GM23338 (cell line): ENCODE data around the gene REC8. TPM values are rescaled to one million over a fixed set of nuclear protein-coding genes. Genes with fewer than 3 reads are reported as not detected.

Experiments used
- ATAC-seq: fragments of 200-7000 bp; cut with Tn5 transposase; 3 replicates; pipeline ENCODE4 v1.9.1; 2020
- DNase-seq: peaks from one replicate; pipeline ENCODE4 v3.0.0-alpha.2; 2015; ENCODE audit warnings: low spot score
- H2AFZ ChIP-seq: fragments of 200-600 bp; sonication (generic); 2 replicates; pipeline ENCODE4 v1.8.0; 2016; ENCODE audit warnings: antibody characterized with exemption, mild to moderate bottlenecking, moderate library complexity
- H3F3A ChIP-seq: fragments of 200-600 bp; sonication (generic); replicated peaks from 2 replicates; pipeline ENCODE4 v1.8.0; 2017; ENCODE audit warnings: antibody characterized with exemption, mixed run types, low read depth
- H3K27ac ChIP-seq: fragments of 200-600 bp; sonication (generic); 2 replicates; pipeline ENCODE4 v1.6.1; 2016; ENCODE audit warnings: low read depth
- H3K27me3 ChIP-seq: fragments of 200-600 bp; sonication (generic); 2 replicates; pipeline ENCODE4 v1.8.0; 2016; ENCODE audit warnings: mild to moderate bottlenecking, mixed run types, moderate library complexity; ENCODE audit not compliant: insufficient read depth
- H3K36me3 ChIP-seq: fragments of 200-600 bp; sonication (generic); 2 replicates; pipeline ENCODE4 v1.8.0; 2016; ENCODE audit warnings: mild to moderate bottlenecking; ENCODE audit not compliant: insufficient read depth
- H3K4me1 ChIP-seq: fragments of 200-600 bp; sonication (generic); 2 replicates; pipeline ENCODE4 v1.8.0; 2016; ENCODE audit warnings: mild to moderate bottlenecking, moderate library complexity; ENCODE audit not compliant: insufficient read depth
- H3K4me2 ChIP-seq: fragments of 200-600 bp; sonication (generic); 2 replicates; pipeline ENCODE4 v1.7.1; 2017; ENCODE audit warnings: mixed run types
- H3K4me3 ChIP-seq: fragments of 200-600 bp; sonication (generic); 2 replicates; pipeline ENCODE4 v1.6.1; 2016; ENCODE audit warnings: mixed run types
- H3K79me2 ChIP-seq: fragments of 200-600 bp; sonication (generic); replicated peaks from 2 replicates; pipeline ENCODE4 v1.8.0; 2017; ENCODE audit warnings: mild to moderate bottlenecking; ENCODE audit not compliant: insufficient read depth
- H3K9me2 ChIP-seq: fragments of 200-600 bp; sonication (generic); 2 replicates; pipeline ENCODE4 v1.8.0; 2017; ENCODE audit not compliant: insufficient read depth
- H4K20me1 ChIP-seq: fragments of 200-600 bp; sonication (generic); replicated peaks from 2 replicates; pipeline ENCODE4 v1.8.0; 2017; ENCODE audit warnings: mild to moderate bottlenecking; ENCODE audit not compliant: insufficient read depth
- H3K27ac Mint-ChIP-seq: 2 replicates; pipeline ENCODE4 v1.8.0; 2020; ENCODE audit warnings: inconsistent platforms, mild to moderate bottlenecking, moderate library complexity, mixed read lengths
- H3K27me3 Mint-ChIP-seq: 3 replicates; pipeline ENCODE4 v1.8.0; 2022; ENCODE audit warnings: low read depth, mild to moderate bottlenecking, moderate library complexity, mixed read lengths, inconsistent platforms; ENCODE audit not compliant: insufficient read depth, poor library complexity
- H3K36me3 Mint-ChIP-seq: 3 replicates; pipeline ENCODE4 v1.8.0; 2021; ENCODE audit warnings: low read depth, mild to moderate bottlenecking, inconsistent platforms, moderate library complexity, mixed read lengths
- H3K4me1 Mint-ChIP-seq: 3 replicates; pipeline ENCODE4 v1.8.0; 2020; ENCODE audit warnings: mild to moderate bottlenecking, inconsistent platforms, mixed read lengths
- H3K4me3 Mint-ChIP-seq: 3 replicates; pipeline ENCODE4 v1.8.0; 2021; ENCODE audit warnings: moderate library complexity, mild to moderate bottlenecking, inconsistent platforms, mixed read lengths
- H3K9me3 Mint-ChIP-seq: 3 replicates; pipeline ENCODE4 v1.8.0; 2020; ENCODE audit warnings: moderate library complexity, mild to moderate bottlenecking, inconsistent platforms, mixed read lengths
- CREB1 ChIP-seq: fragments of 250-450 bp; sonication (Bioruptor Pico); IDR thresholded peaks from 2 replicates; pipeline ENCODE4 v1.5.0; 2020; ENCODE audit warnings: low read depth, mild to moderate bottlenecking, moderate library complexity
- EZH2 ChIP-seq: fragments of 200-600 bp; sonication (generic); IDR thresholded peaks from one replicate; pipeline ENCODE4 v1.8.0; 2017; ENCODE audit warnings: antibody characterized with exemption, mild to moderate bottlenecking, low read depth; ENCODE audit not compliant: unreplicated experiment
- EZH2phosphoT487 ChIP-seq: fragments of 200-600 bp; sonication (generic); IDR thresholded peaks from one replicate; pipeline ENCODE4 v1.8.1; 2018; ENCODE audit warnings: antibody characterized with exemption; ENCODE audit not compliant: unreplicated experiment
- JUNB ChIP-seq: IDR thresholded peaks from one replicate; pipeline ENCODE4 v1.6.1; 2016; ENCODE audit warnings: antibody characterized with exemption; ENCODE audit not compliant: unreplicated experiment
- NANOG ChIP-seq: IDR thresholded peaks from 2 replicates; pipeline ENCODE4 v1.6.1; 2016; ENCODE audit warnings: antibody characterized with exemption, borderline replicate concordance
- POLR2AphosphoS5 ChIP-seq: IDR thresholded peaks from 2 replicates; pipeline ENCODE4 v1.6.1; 2016; ENCODE audit warnings: antibody characterized with exemption, low read depth
- STAT1 ChIP-seq: IDR thresholded peaks from one replicate; pipeline ENCODE4 v1.6.1; 2016; ENCODE audit warnings: antibody characterized with exemption; ENCODE audit not compliant: unreplicated experiment
- ZNF114 ChIP-seq: fragments of 250-450 bp; sonication (Bioruptor Pico); IDR thresholded peaks from 2 replicates; pipeline ENCODE4 v1.5.0; 2020; ENCODE audit warnings: mild to moderate bottlenecking, moderate library complexity
- ZNF331 ChIP-seq: fragments of 250-450 bp; sonication (Bioruptor Pico); IDR thresholded peaks from 2 replicates; pipeline ENCODE4 v1.5.0; 2020; ENCODE audit warnings: low read depth, mild to moderate bottlenecking, moderate library complexity
- polyA plus RNA-seq: library from polyadenylated mRNA; unstranded; fragments of >200 nt; fragmentation: Nextera tagmentation; extraction: Ambion mirVana; gene quantifications from 2 replicates; pipeline ENCODE4 v1.2.1, GENCODE V29; 2016
- total RNA-seq: library from RNA; depleted of rRNA; stranded (reverse); fragments of >200 nt; shearing (Covaris generic); gene quantifications from 2 replicates; pipeline ENCODE4 v1.2.3, GENCODE V29; 2014
- TF ChIP-seq, protein P1 (sequence below): fragments of 250-450 bp; sonication (Bioruptor Pico); IDR thresholded peaks from 2 replicates; pipeline ENCODE4 v1.5.0; 2020; ENCODE audit warnings: mild to moderate bottlenecking, moderate library complexity
- TF ChIP-seq, protein P2 (sequence below): IDR thresholded peaks from 2 replicates; pipeline ENCODE4 v1.6.1; 2016; ENCODE audit warnings: antibody characterized with exemption
- TF ChIP-seq, protein P3 (sequence below), 2 experiments: fragments of 200-600 bp in 1 of 2; sonication (generic) in 1 of 2; conservative IDR thresholded peaks; 2 replicates each; pipeline versions ENCODE4 v1.5.1 to v1.6.1; 2016 to 2017; ENCODE audit warnings: antibody characterized with exemption in 2 of 2, low read depth in 2 of 2, mild to moderate bottlenecking in 2 of 2, moderate library complexity in 1 of 2
- TF ChIP-seq, protein P4 (sequence below): IDR thresholded peaks from one replicate; pipeline ENCODE4 v1.6.1; 2018; ENCODE audit warnings: antibody characterized with exemption; ENCODE audit not compliant: unreplicated experiment

Gene REC8
- total and polyA plus RNA-seq, 2 experiments from 2014 or later: 25.7 to 36.8 TPM

DNA sequence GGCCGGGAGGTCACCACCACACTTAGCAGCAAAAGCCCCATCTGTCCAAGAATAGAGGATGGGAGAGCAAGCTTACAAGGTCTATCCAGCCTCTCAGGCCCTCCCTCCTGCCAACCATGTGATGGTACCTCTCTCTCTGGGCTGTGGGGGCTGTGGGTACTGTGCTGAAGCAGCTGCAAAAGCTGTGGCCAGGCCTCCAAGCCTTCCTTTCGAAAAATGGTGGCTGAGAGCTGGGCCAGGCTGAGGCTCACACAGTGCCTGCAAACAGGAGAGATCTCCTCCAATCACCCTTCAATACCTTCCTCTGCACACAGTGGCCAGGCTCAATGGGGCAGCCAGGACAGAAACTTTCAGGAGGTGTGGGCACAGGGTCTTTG is 15.6 kb downstream of the REC8 start:
- no peak for ATAC-seq
- DNase-seq: no peak
- Histone ChIP-seq H3K36me3 (no peaks in the 10 kb centered on the region; the same call in 1 of the 2 replicates), H3K27ac (no peak overlapping the region), H3K27me3 (no peaks in the 10 kb centered on the region), H3K4me2 (peak overlapping the region; percentile 94), H3K79me2 (peaks cover 13% of the 10 kb centered on the region; the same call in 1 of the 2 replicates), H3K4me3 (peak overlapping the region; percentile 94), H3K9me2 (no peaks in the 10 kb centered on the region), H3F3A (no peaks in the 10 kb centered on the region; the same call in 1 of the 2 replicates), H4K20me1 (peaks cover 6% of the 10 kb centered on the region), H2AFZ (no peak overlapping the region), H3K4me1 (peaks cover 10% of the 10 kb centered on the region)
- Mint-ChIP-seq H3K27me3 (peaks cover 24% of the 10 kb centered on the region), H3K9me3 (peaks cover 1% of the 10 kb centered on the region; the same call in 2 of the 3 replicates), H3K4me3 (peak overlapping the region; percentile 96), H3K36me3 (peaks cover 72% of the 10 kb centered on the region), H3K27ac (no peak overlapping the region), H3K4me1 (peaks cover 17% of the 10 kb centered on the region)
- TF ChIP-seq CREB1: no peak
- TF ChIP-seq ZNF331: no peak
- no peak for TF ChIP-seq ZNF114 (CRISPR knock-in tag)
- TF ChIP-seq, protein P1, sequence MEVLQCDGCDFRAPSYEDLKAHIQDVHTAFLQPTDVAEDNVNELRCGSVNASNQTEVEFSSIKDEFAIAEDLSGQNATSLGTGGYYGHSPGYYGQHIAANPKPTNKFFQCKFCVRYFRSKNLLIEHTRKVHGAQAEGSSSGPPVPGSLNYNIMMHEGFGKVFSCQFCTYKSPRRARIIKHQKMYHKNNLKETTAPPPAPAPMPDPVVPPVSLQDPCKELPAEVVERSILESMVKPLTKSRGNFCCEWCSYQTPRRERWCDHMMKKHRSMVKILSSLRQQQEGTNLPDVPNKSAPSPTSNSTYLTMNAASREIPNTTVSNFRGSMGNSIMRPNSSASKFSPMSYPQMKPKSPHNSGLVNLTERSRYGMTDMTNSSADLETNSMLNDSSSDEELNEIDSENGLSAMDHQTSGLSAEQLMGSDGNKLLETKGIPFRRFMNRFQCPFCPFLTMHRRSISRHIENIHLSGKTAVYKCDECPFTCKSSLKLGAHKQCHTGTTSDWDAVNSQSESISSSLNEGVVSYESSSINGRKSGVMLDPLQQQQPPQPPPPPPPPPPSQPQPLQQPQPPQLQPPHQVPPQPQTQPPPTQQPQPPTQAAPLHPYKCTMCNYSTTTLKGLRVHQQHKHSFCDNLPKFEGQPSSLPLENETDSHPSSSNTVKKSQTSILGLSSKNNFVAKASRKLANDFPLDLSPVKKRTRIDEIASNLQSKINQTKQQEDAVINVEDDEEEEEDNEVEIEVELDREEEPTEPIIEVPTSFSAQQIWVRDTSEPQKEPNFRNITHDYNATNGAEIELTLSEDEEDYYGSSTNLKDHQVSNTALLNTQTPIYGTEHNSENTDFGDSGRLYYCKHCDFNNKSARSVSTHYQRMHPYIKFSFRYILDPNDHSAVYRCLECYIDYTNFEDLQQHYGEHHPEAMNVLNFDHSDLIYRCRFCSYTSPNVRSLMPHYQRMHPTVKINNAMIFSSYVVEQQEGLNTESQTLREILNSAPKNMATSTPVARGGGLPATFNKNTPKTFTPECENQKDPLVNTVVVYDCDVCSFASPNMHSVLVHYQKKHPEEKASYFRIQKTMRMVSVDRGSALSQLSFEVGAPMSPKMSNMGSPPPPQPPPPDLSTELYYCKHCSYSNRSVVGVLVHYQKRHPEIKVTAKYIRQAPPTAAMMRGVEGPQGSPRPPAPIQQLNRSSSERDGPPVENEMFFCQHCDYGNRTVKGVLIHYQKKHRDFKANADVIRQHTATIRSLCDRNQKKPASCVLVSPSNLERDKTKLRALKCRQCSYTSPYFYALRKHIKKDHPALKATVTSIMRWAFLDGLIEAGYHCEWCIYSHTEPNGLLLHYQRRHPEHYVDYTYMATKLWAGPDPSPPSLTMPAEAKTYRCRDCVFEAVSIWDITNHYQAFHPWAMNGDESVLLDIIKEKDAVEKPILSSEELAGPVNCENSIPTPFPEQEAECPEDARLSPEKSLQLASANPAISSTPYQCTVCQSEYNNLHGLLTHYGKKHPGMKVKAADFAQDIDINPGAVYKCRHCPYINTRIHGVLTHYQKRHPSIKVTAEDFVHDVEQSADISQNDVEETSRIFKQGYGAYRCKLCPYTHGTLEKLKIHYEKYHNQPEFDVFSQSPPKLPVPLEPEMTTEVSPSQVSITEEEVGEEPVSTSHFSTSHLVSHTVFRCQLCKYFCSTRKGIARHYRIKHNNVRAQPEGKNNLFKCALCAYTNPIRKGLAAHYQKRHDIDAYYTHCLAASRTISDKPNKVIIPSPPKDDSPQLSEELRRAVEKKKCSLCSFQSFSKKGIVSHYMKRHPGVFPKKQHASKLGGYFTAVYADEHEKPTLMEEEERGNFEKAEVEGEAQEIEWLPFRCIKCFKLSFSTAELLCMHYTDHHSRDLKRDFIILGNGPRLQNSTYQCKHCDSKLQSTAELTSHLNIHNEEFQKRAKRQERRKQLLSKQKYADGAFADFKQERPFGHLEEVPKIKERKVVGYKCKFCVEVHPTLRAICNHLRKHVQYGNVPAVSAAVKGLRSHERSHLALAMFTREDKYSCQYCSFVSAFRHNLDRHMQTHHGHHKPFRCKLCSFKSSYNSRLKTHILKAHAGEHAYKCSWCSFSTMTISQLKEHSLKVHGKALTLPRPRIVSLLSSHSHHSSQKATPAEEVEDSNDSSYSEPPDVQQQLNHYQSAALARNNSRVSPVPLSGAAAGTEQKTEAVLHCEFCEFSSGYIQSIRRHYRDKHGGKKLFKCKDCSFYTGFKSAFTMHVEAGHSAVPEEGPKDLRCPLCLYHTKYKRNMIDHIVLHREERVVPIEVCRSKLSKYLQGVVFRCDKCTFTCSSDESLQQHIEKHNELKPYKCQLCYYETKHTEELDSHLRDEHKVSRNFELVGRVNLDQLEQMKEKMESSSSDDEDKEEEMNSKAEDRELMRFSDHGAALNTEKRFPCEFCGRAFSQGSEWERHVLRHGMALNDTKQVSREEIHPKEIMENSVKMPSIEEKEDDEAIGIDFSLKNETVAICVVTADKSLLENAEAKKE: no peak
- no peak for TF ChIP-seq EZH2
- TF ChIP-seq, protein P2, sequence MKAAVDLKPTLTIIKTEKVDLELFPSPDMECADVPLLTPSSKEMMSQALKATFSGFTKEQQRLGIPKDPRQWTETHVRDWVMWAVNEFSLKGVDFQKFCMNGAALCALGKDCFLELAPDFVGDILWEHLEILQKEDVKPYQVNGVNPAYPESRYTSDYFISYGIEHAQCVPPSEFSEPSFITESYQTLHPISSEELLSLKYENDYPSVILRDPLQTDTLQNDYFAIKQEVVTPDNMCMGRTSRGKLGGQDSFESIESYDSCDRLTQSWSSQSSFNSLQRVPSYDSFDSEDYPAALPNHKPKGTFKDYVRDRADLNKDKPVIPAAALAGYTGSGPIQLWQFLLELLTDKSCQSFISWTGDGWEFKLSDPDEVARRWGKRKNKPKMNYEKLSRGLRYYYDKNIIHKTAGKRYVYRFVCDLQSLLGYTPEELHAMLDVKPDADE: no peak
- TF ChIP-seq, protein P3, sequence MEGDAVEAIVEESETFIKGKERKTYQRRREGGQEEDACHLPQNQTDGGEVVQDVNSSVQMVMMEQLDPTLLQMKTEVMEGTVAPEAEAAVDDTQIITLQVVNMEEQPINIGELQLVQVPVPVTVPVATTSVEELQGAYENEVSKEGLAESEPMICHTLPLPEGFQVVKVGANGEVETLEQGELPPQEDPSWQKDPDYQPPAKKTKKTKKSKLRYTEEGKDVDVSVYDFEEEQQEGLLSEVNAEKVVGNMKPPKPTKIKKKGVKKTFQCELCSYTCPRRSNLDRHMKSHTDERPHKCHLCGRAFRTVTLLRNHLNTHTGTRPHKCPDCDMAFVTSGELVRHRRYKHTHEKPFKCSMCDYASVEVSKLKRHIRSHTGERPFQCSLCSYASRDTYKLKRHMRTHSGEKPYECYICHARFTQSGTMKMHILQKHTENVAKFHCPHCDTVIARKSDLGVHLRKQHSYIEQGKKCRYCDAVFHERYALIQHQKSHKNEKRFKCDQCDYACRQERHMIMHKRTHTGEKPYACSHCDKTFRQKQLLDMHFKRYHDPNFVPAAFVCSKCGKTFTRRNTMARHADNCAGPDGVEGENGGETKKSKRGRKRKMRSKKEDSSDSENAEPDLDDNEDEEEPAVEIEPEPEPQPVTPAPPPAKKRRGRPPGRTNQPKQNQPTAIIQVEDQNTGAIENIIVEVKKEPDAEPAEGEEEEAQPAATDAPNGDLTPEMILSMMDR (conservative IDR thresholded peaks at IDR 0.05; ENCODE audit: low read depth in 2 of 2): no peak
- TF ChIP-seq, protein P4, sequence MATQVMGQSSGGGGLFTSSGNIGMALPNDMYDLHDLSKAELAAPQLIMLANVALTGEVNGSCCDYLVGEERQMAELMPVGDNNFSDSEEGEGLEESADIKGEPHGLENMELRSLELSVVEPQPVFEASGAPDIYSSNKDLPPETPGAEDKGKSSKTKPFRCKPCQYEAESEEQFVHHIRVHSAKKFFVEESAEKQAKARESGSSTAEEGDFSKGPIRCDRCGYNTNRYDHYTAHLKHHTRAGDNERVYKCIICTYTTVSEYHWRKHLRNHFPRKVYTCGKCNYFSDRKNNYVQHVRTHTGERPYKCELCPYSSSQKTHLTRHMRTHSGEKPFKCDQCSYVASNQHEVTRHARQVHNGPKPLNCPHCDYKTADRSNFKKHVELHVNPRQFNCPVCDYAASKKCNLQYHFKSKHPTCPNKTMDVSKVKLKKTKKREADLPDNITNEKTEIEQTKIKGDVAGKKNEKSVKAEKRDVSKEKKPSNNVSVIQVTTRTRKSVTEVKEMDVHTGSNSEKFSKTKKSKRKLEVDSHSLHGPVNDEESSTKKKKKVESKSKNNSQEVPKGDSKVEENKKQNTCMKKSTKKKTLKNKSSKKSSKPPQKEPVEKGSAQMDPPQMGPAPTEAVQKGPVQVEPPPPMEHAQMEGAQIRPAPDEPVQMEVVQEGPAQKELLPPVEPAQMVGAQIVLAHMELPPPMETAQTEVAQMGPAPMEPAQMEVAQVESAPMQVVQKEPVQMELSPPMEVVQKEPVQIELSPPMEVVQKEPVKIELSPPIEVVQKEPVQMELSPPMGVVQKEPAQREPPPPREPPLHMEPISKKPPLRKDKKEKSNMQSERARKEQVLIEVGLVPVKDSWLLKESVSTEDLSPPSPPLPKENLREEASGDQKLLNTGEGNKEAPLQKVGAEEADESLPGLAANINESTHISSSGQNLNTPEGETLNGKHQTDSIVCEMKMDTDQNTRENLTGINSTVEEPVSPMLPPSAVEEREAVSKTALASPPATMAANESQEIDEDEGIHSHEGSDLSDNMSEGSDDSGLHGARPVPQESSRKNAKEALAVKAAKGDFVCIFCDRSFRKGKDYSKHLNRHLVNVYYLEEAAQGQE: no peak
- TF ChIP-seq STAT1: no peak
- no peak for TF ChIP-seq NANOG
- no peak for TF ChIP-seq POLR2AphosphoS5
- TF ChIP-seq EZH2phosphoT487: no peak
- no peak for TF ChIP-seq JUNB
